ENCODE data around the gene PFKFB1. TPM values are rescaled to one million over a fixed set of nuclear protein-coding genes. Genes with fewer than 3 reads are reported as not detected.

Gene PFKFB1
- total RNA-seq, 1 donor from 2014 or later, result 0.26 TPM

DNA sequence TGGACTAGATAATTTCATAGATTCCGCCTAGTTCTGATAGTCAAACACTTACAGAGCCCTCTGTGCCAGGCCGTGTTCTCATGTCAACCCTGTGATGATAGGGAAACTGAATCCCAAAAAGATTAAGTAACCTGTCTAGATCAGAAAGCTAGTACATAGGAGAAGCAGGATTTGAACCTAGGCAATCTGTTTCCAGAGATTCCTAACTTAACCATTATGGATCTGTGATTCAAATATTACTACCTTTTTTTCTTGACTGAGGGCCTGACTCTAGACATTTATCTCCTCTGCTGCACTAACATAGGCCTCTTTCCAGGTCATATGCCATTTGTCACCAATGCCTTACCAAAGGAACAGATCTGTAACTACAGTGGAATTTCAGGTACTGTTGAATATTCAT, 35.3 kb upstream of the PFKFB1 start:
- Histone ChIP-seq H3K4me3 (ENCODE audit: low read depth, low read length) (no peak overlapping the region), H3K36me3 (ENCODE audit: control insufficient read depth, insufficient read depth, low read length) (no peaks in the 10 kb centered on the region), H3K27me3 (ENCODE audit: control insufficient read depth, insufficient read depth, low read length) (no peaks in the 10 kb centered on the region)
- FAIRE-seq, result no peak
- DNase-seq (ENCODE audit: low read depth), result no peak
- TF ChIP-seq, protein P1, sequence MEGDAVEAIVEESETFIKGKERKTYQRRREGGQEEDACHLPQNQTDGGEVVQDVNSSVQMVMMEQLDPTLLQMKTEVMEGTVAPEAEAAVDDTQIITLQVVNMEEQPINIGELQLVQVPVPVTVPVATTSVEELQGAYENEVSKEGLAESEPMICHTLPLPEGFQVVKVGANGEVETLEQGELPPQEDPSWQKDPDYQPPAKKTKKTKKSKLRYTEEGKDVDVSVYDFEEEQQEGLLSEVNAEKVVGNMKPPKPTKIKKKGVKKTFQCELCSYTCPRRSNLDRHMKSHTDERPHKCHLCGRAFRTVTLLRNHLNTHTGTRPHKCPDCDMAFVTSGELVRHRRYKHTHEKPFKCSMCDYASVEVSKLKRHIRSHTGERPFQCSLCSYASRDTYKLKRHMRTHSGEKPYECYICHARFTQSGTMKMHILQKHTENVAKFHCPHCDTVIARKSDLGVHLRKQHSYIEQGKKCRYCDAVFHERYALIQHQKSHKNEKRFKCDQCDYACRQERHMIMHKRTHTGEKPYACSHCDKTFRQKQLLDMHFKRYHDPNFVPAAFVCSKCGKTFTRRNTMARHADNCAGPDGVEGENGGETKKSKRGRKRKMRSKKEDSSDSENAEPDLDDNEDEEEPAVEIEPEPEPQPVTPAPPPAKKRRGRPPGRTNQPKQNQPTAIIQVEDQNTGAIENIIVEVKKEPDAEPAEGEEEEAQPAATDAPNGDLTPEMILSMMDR (IDR thresholded peaks at IDR 0.05; ENCODE audit: insufficient read depth, low read length, severe bottlenecking), result no peak

- TF ChIP-seq, protein P1 (IDR thresholded peaks at IDR 0.05; ENCODE audit: insufficient read depth, low read length, severe bottlenecking), result no peak
- H3K27me3 ChIP-seq (ENCODE audit: control insufficient read depth, insufficient read depth, low read length), result no peaks in the 10 kb centered on the region
- no peak for DNase-seq (ENCODE audit: low read depth)
- no peak overlapping the region for H3K4me3 ChIP-seq (ENCODE audit: low read depth, low read length)
- no peak for FAIRE-seq
- no peaks in the 10 kb centered on the region for H3K36me3 ChIP-seq (ENCODE audit: control insufficient read depth, insufficient read depth, low read length)
Observed at GRCh38 chrX:55028611-55029010, 34.6 kb upstream of the PFKFB1 start.

DNA sequence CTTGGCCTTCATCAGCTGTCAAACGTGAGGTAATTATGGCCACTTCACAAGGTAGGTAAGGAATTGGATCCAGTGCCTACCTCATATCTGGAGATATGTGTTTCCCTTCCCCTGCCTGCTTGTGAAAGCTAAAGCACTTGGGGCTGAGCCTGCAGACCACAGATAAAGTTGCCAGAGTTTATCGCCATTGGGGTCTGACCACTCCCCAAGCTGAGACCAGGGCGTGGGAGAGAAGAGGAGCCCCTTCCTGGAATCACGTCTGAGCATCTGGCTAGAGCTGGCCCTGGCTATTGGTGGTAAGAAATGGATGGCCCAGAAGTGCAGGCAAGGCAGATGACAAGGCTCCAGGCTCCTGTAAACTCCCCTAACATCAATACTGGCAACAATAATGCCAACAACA, 34.1 kb upstream of the PFKFB1 start:
- TF ChIP-seq, protein P1 (IDR thresholded peaks at IDR 0.05; ENCODE audit: insufficient read depth, low read length, severe bottlenecking), result no peak
- no peak for FAIRE-seq

DNA sequence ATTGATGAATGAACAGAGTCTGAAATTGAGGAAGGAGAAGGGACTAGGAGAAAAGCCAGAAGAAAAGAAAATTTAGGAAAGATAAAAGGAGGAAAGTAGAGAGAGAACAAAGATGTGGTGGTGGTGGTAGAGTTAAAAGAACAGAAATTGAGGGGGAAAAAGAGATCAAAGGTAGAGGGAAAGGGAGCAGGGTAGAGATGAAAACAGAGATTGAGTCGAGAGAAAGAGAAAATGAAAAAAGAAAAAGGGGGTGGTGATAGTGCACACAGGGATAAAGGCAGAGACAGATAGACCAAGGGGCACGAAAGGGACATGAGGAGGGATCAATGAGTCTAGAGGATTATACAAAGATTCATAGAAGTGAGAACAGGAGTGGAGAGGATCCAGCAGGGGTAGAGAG, 32.9 kb upstream of the PFKFB1 start:
- Histone ChIP-seq H3K36me3 (ENCODE audit: control insufficient read depth, insufficient read depth, low read length) (no peaks in the 10 kb centered on the region), H3K27me3 (ENCODE audit: control insufficient read depth, insufficient read depth, low read length) (no peaks in the 10 kb centered on the region), H3K4me3 (ENCODE audit: low read depth, low read length) (no peak overlapping the region)
- TF ChIP-seq, protein P1 (IDR thresholded peaks at IDR 0.05; ENCODE audit: insufficient read depth, low read length, severe bottlenecking), result no peak
- DNase-seq (ENCODE audit: low read depth), result no peak
- no peak for FAIRE-seq

More for the DNA sequence above, 34.1 kb upstream of the PFKFB1 start:
- no peak overlapping the region for H3K4me3 ChIP-seq (ENCODE audit: low read depth, low read length)
- no peak for DNase-seq (ENCODE audit: low read depth)
- no peaks in the 10 kb centered on the region for H3K27me3 ChIP-seq (ENCODE audit: control insufficient read depth, insufficient read depth, low read length)
- no peaks in the 10 kb centered on the region for H3K36me3 ChIP-seq (ENCODE audit: control insufficient read depth, insufficient read depth, low read length)

GRCh38 chrX:55026143-55026542, 32.2 kb upstream of the PFKFB1 start:
- no peaks in the 10 kb centered on the region for H3K27me3 ChIP-seq (ENCODE audit: control insufficient read depth, insufficient read depth, low read length)
- H3K4me3 ChIP-seq (ENCODE audit: low read depth, low read length), result no peak overlapping the region
- TF ChIP-seq, protein P1 (IDR thresholded peaks at IDR 0.05; ENCODE audit: insufficient read depth, low read length, severe bottlenecking), result no peak
- DNase-seq (ENCODE audit: low read depth) (no peak), FAIRE-seq (no peak)
- no peaks in the 10 kb centered on the region for H3K36me3 ChIP-seq (ENCODE audit: control insufficient read depth, insufficient read depth, low read length)

DNA sequence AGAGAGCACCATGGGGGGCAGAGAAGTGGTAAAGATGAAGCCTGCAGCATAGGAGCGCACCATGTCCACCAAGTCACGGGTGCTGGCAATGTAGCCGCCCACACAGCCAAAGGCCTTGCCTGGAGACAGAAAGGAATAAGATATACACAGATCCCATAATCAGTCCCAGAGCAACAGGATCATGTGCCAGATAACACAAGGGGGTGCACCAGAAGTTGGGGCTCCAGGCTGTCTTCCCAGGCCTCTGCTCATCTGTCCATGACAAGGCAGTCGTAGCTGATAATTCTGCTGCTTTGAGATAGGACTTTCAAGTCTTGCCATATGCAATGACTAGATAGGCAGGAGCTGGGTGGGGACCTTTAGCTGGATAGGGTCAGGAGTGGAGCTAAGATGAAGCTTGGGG, 20.9 kb upstream of the PFKFB1 start:
- no peak overlapping the region for H3K4me3 ChIP-seq (ENCODE audit: low read depth, low read length)
- TF ChIP-seq, protein P1 (IDR thresholded peaks at IDR 0.05; ENCODE audit: insufficient read depth, low read length, severe bottlenecking), result no peak
- H3K27me3 ChIP-seq (ENCODE audit: control insufficient read depth, insufficient read depth, low read length), result no peaks in the 10 kb centered on the region
- H3K36me3 ChIP-seq (ENCODE audit: control insufficient read depth, insufficient read depth, low read length), result no peaks in the 10 kb centered on the region
- no peak for FAIRE-seq
- DNase-seq (ENCODE audit: low read depth), result no peak

Measured in bronchial epithelial cell (primary cell).